ENCODE data around the gene RAP1GAP.

- TF ChIP-seq CTCF (IDR thresholded peaks at IDR 0.05; ENCODE audit: low read length): no peak
- TF ChIP-seq EZH2 (optimal IDR thresholded peaks at IDR 0.05; ENCODE audit: low read depth, low read length): no peak
- TF ChIP-seq EZH2phosphoT487 (IDR thresholded peaks at IDR 0.05; ENCODE audit: low read length): no peak
These were observed 9.2 kb downstream of the RAP1GAP start for GRCh38 chr1:21659924-21660326.

Measured in MM.1S (cell line).